GM12878 (cell line): ENCODE measurements around the gene MBD6. TPM values are rescaled to one million over a fixed set of nuclear protein-coding genes. Genes with fewer than 3 reads are reported as not detected.

Experiments
- ATAC-seq: fragments of 200-7000 bp; cut with Tn5 transposase; 3 replicates; pipeline ENCODE4 v1.9.1; 2020; ENCODE audit warnings: mild to moderate bottlenecking, moderate library complexity
- BruUV-seq: library from RNA; stranded (reverse); fragments of 400-500 nt; replicated peaks from 2 replicates; lab custom pipeline; 2021; lab: Mats Ljungman, UMichigan
- CTCF ChIA-PET: fragments of 300-600 bp; sonication (Branson Sonifier 250); formaldehyde crosslinking; extraction: SDS; loops from one replicate; lab custom pipeline; 2021; ENCODE audit warnings: inconsistent platforms; lab: Yijun Ruan, JAX
- POLR2A ChIA-PET: fragments of 350-600 bp; formaldehyde crosslinking; extraction: SDS; loops from one replicate; lab custom pipeline; 2021; ENCODE audit warnings: inconsistent platforms; lab: Charles Lee
- RAD21 ChIA-PET: fragments of 300-600 bp; sonication (Branson Sonifier 250); formaldehyde crosslinking; loops from one replicate; lab custom pipeline; 2023; ENCODE audit warnings: antibody characterized with exemption; ENCODE audit not compliant: unreplicated experiment; lab: Charles Lee
- SMC1A ChIA-PET: fragments of 300-600 bp; sonication (Branson Sonifier 250); formaldehyde crosslinking; loops from one replicate; lab custom pipeline; 2023; ENCODE audit not compliant: unreplicated experiment, uncharacterized antibody; lab: Charles Lee
- DNase-seq: peaks from one replicate; pipeline ENCODE4 v3.0.0-alpha.2; 2011; ENCODE audit warnings: low read depth, low spot score
- FAIRE-seq: peaks from 3 replicates; lab custom pipeline; 2011; peaks lifted over from hg19 to GRCh38; lab: Jason Lieb, UNC
- H2AFZ ChIP-seq: 2 replicates; pipeline ENCODE4 v1.6.0; 2011; ENCODE audit warnings: low read depth, low read length, control low read depth; ENCODE audit not compliant: control insufficient read depth
- H3K27ac ChIP-seq: 2 replicates; pipeline ENCODE4 v1.5.1; 2011; ENCODE audit warnings: control low read depth; ENCODE audit not compliant: control insufficient read depth, insufficient read depth
- H3K27me3 ChIP-seq, 2 experiments: replicated peaks in 1 of 2; 2 replicates each; pipeline versions ENCODE4 v1.6.0 to v1.6.1; 2011; ENCODE audit warnings: low read length in 1 of 2; ENCODE audit not compliant: control insufficient read depth in 2 of 2, insufficient read depth in 2 of 2
- H3K36me3 ChIP-seq, 2 experiments: 2 replicates each; pipeline ENCODE4 v1.5.1; 2011; ENCODE audit warnings: low read length in 1 of 2; ENCODE audit not compliant: control insufficient read depth in 2 of 2, insufficient read depth in 2 of 2
- H3K4me1 ChIP-seq: 2 replicates; pipeline ENCODE4 v1.6.1; 2011; ENCODE audit warnings: mild to moderate bottlenecking, low read length, moderate library complexity, mixed read lengths; ENCODE audit not compliant: control insufficient read depth, insufficient read depth
- H3K4me2 ChIP-seq: 2 replicates; pipeline ENCODE4 v1.6.0; 2011; ENCODE audit warnings: control low read depth; ENCODE audit not compliant: control insufficient read depth, insufficient read depth
- H3K4me3 ChIP-seq: fragments of 200-600 bp; sonication (generic); 2 replicates; pipeline ENCODE4 v1.5.1; 2016
- H3K79me2 ChIP-seq: 2 replicates; pipeline ENCODE4 v1.6.0; 2011; ENCODE audit warnings: low read length; ENCODE audit not compliant: control insufficient read depth, insufficient read depth
- H3K9ac ChIP-seq: 2 replicates; pipeline ENCODE4 v1.8.0; 2011; ENCODE audit warnings: low read length, control low read depth, mixed read lengths; ENCODE audit not compliant: control insufficient read depth, insufficient read depth
- H3K9me3 ChIP-seq: replicated peaks from 3 replicates; pipeline ENCODE4 v1.5.1; 2011; ENCODE audit warnings: mild to moderate bottlenecking, low read length; ENCODE audit not compliant: control insufficient read depth, insufficient read depth
- H4K20me1 ChIP-seq: 2 replicates; pipeline ENCODE4 v1.6.0; 2011; ENCODE audit not compliant: control insufficient read depth, insufficient read depth
- BCL11A ChIP-seq: IDR thresholded peaks from 2 replicates; pipeline ENCODE4 v1.6.1; 2011; ENCODE audit warnings: low read depth, low read length
- CBX5 ChIP-seq: sonication (generic); IDR thresholded peaks from 2 replicates; pipeline ENCODE4 v1.6.1; 2016; ENCODE audit warnings: low read depth, moderate library complexity, mild to moderate bottlenecking, inconsistent platforms
- DPF2 ChIP-seq: fragments of 450-650 bp; IDR thresholded peaks from 2 replicates; pipeline ENCODE4 v1.6.1; 2017; ENCODE audit warnings: mild to moderate bottlenecking
- FOS ChIP-seq: IDR thresholded peaks from 3 replicates; pipeline ENCODE4 v1.6.1; 2011; ENCODE audit warnings: borderline replicate concordance; ENCODE audit not compliant: insufficient read length; ENCODE audit errors: extremely low read depth
- IRF4 ChIP-seq: IDR thresholded peaks from 2 replicates; pipeline ENCODE4 v1.6.1; 2011; ENCODE audit warnings: low read depth, low read length
- NBN ChIP-seq: fragments of 450-650 bp; IDR thresholded peaks from 2 replicates; pipeline ENCODE4 v1.6.1; 2016
- NFIC ChIP-seq: IDR thresholded peaks from 2 replicates; pipeline ENCODE4 v1.6.1; 2012; ENCODE audit warnings: low read depth, mild to moderate bottlenecking, inconsistent platforms, low read length, moderate library complexity
- PAX8 ChIP-seq: fragments of 450-650 bp; IDR thresholded peaks from 2 replicates; pipeline ENCODE4 v1.6.1; 2017; ENCODE audit warnings: mild to moderate bottlenecking, moderate library complexity
- POLR2AphosphoS2 ChIP-seq: IDR thresholded peaks from 2 replicates; pipeline ENCODE4 v1.6.1; 2011; ENCODE audit warnings: low read depth, mild to moderate bottlenecking, low read length, improper control_type of control experiment, moderate library complexity
- POU2F2 ChIP-seq: IDR thresholded peaks from 3 replicates; pipeline ENCODE4 v1.6.1; 2011; ENCODE audit warnings: low read depth, mild to moderate bottlenecking, low read length, borderline replicate concordance
- SMC3 ChIP-seq: IDR thresholded peaks from 2 replicates; pipeline ENCODE4 v1.6.1; 2011; ENCODE audit warnings: low read length, improper control_type of control experiment, borderline replicate concordance
- SP1 ChIP-seq: IDR thresholded peaks from one replicate; pipeline ENCODE4 v1.6.1; 2011; ENCODE audit warnings: low read depth, low read length
- ZNF217 ChIP-seq: fragments of 450-650 bp; IDR thresholded peaks from 2 replicates; pipeline ENCODE4 v1.6.1; 2017; ENCODE audit warnings: antibody characterized with exemption, mild to moderate bottlenecking
- ZNF384 ChIP-seq: IDR thresholded peaks from 2 replicates; pipeline ENCODE4 v1.6.1; 2012; ENCODE audit warnings: low read depth, mild to moderate bottlenecking, low read length, improper control_type of control experiment, borderline replicate concordance
- WGBS: methylation state at CpG from one replicate; pipeline ENCODE4 v1.1.6; 2016; ENCODE audit warnings: low lambda C conversion rate; ENCODE audit not compliant: insufficient replicate concordance, insufficient coverage; ENCODE audit errors: missing lambda C conversion rate; 5-methylcytosine and 5-hydroxymethylcytosine counted together
- in situ Hi-C: fragments of 300-500 bp; cut with MboI; formaldehyde crosslinking; loops from 9 replicates; pipeline ENCODE4 v1.14.3; 2018; ENCODE audit warnings: mixed read lengths
- intact Hi-C: fragments of 100-400 bp; cut with micrococcal nuclease; formaldehyde crosslinking; loops from one replicate; pipeline ENCODE4 v1.14.2; 2022; ENCODE audit not compliant: unreplicated experiment
- polyA plus RNA-seq, 11 experiments: library from polyadenylated mRNA; depleted of rRNA in 4 of 11; unstranded in 6 of 11; stranded (reverse) in 5 of 11; fragments of >200 nt; fragmentation: Nextera tagmentation in 4 of 11; fragmentation: Illumina TruSeq in 1 of 11; extraction: Ambion mirVana in 4 of 11; extraction: Trizol in 1 of 11; gene quantifications; 1 replicate in 1 of 11; 2 replicates in 10 of 11; pipeline versions ENCODE4 v1.2.1 to v1.2.3, GENCODE V29; 2011 to 2016; ENCODE audit warnings: inconsistent platforms in 2 of 11, missing spikeins in 2 of 11, low read depth in 1 of 11
- total RNA-seq, 4 experiments: library from RNA; depleted of rRNA in 3 of 4; stranded (reverse); fragments of >200 nt in 3 of 4; fragmentation: Illumina TruSeq in 1 of 4; extraction: Trizol in 1 of 4; gene quantifications; 2 replicates each; pipeline versions ENCODE4 v1.2.1 to v1.2.3, GENCODE V29; 2013 to 2021
- TF ChIP-seq, protein P1 (sequence below): IDR thresholded peaks from 2 replicates; pipeline ENCODE4 v1.6.1; 2011; ENCODE audit warnings: borderline replicate concordance, low read depth, mild to moderate bottlenecking, moderate library complexity, low read length; ENCODE audit not compliant: insufficient read depth, poor library complexity, severe bottlenecking
- TF ChIP-seq, protein P2 (sequence below): IDR thresholded peaks from 2 replicates; pipeline ENCODE4 v1.6.1; 2011; ENCODE audit warnings: low read depth, low read length, improper control_type of control experiment, borderline replicate concordance
- TF ChIP-seq, protein P3 (sequence below): IDR thresholded peaks from 2 replicates; pipeline ENCODE4 v1.6.1; 2011; ENCODE audit warnings: borderline replicate concordance, low read depth, mild to moderate bottlenecking, moderate library complexity, mixed read lengths, low read length; ENCODE audit not compliant: insufficient read depth; ENCODE audit errors: extremely low read length

MBD6 gene
- total and polyA plus RNA-seq, 10 of the 15 experiments (the other 5 are each of a cell fraction or from before 2014, with no cell fraction given) = 1.5 to 52.7 (median 6.8) TPM

DNA sequence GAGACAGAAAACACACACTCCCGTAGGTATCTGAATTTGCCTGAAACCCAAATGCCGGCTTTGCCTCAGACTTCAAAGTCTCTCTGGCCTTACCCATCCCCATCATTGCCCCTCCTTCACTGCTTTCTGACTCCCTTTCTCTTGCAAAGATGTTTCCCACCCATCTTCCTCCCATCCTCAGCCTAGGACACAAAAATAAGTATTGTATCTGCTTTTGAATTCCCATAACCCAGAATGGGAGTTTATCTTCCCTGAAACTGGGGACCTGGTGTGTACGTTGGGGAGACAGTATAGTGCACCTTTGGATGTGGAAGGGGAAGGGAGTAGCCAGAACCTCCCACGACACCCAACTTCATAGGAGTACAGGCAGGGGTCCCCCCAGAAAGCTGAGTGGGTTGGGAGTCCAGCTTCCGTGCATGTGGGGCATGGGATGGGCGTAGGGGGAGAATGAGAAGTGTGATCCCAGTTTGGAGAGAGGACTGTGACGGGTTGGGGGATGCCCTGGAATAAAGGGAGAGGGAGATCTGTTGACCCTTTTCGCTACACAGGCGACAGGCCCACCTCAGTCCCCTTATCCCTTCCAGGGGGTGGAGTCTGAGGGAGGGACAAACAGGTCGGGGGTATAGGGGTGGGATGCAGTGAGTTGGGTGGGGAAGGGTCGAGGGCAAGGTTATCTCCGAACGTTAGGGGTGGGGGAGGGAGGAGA is 26.7 kb downstream of the MBD6 start:
- Histone ChIP-seq H3K27ac (no peak overlapping the region), H3K79me2 (peaks cover 19% of the 10 kb centered on the region), H3K36me3 (no peaks in the 10 kb centered on the region), H2AFZ (peak overlapping the region; percentile 68), H3K9ac (no peak overlapping the region), H3K9me3 (no peaks in the 10 kb centered on the region), H4K20me1 (no peaks in the 10 kb centered on the region), H3K4me3 (peak overlapping the region; percentile 73), H3K4me2 (peak overlapping the region; percentile 84), H3K4me1 (peaks cover 9% of the 10 kb centered on the region; the same call in 1 of the 2 replicates), H3K27me3 (peaks cover 0 to 1% of the 10 kb centered on the region in 2 experiments; a peak in 2 of 4 replicates)
- CTCF ChIA-PET = no interaction called here
- RAD21 ChIA-PET = interaction anchor here (1.0 kb wide), 1 partner anchor 26 kb away, joined by 3 read pairs; no protein-coding TSS in a partner anchor
- BruUV-seq = no TSS peak
- peak; percentile 1; the same call in 2 of the 3 replicates for ATAC-seq
- DNase-seq = no peak
- POLR2A ChIA-PET = no interaction called here
- no peak for FAIRE-seq
- 24% methylated on average over 10 of the region's 13 CpGs for WGBS
- TF ChIP-seq BCL11A (no peak), ZNF217 (no peak), PAX8 (no peak), CBX5 (no peak), ZNF384 (no peak), FOS (no peak), POU2F2 (no peak), IRF4 (no peak), NFIC (no peak), SP1 (no peak), DPF2 (no peak), SMC3 (no peak), NBN (no peak), POLR2AphosphoS2 (no peak)
- TF ChIP-seq, protein P1, sequence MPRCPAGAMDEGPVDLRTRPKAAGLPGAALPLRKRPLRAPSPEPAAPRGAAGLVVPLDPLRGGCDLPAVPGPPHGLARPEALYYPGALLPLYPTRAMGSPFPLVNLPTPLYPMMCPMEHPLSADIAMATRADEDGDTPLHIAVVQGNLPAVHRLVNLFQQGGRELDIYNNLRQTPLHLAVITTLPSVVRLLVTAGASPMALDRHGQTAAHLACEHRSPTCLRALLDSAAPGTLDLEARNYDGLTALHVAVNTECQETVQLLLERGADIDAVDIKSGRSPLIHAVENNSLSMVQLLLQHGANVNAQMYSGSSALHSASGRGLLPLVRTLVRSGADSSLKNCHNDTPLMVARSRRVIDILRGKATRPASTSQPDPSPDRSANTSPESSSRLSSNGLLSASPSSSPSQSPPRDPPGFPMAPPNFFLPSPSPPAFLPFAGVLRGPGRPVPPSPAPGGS = no peak
- TF ChIP-seq, protein P2, sequence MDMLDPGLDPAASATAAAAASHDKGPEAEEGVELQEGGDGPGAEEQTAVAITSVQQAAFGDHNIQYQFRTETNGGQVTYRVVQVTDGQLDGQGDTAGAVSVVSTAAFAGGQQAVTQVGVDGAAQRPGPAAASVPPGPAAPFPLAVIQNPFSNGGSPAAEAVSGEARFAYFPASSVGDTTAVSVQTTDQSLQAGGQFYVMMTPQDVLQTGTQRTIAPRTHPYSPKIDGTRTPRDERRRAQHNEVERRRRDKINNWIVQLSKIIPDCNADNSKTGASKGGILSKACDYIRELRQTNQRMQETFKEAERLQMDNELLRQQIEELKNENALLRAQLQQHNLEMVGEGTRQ = no peak
- TF ChIP-seq, protein P3, sequence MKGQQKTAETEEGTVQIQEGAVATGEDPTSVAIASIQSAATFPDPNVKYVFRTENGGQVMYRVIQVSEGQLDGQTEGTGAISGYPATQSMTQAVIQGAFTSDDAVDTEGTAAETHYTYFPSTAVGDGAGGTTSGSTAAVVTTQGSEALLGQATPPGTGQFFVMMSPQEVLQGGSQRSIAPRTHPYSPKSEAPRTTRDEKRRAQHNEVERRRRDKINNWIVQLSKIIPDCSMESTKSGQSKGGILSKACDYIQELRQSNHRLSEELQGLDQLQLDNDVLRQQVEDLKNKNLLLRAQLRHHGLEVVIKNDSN = no peak
- SMC1A ChIA-PET = no interaction called here
- intact Hi-C loops = no loop called here
- in situ Hi-C loops = no loop called here
